Urothelium cell line (cell line): ENCODE data around the gene LRRC56.

Source experiments
- DNase-seq: peaks from one replicate; pipeline ENCODE4 v3.0.0; 2011; ENCODE audit warnings: low spot score, mixed read lengths
- FAIRE-seq: peaks from 2 replicates; lab custom pipeline; 2011; peaks lifted over from hg19 to GRCh38; lab: Jason Lieb, UNC

Gene LRRC56

DNA sequence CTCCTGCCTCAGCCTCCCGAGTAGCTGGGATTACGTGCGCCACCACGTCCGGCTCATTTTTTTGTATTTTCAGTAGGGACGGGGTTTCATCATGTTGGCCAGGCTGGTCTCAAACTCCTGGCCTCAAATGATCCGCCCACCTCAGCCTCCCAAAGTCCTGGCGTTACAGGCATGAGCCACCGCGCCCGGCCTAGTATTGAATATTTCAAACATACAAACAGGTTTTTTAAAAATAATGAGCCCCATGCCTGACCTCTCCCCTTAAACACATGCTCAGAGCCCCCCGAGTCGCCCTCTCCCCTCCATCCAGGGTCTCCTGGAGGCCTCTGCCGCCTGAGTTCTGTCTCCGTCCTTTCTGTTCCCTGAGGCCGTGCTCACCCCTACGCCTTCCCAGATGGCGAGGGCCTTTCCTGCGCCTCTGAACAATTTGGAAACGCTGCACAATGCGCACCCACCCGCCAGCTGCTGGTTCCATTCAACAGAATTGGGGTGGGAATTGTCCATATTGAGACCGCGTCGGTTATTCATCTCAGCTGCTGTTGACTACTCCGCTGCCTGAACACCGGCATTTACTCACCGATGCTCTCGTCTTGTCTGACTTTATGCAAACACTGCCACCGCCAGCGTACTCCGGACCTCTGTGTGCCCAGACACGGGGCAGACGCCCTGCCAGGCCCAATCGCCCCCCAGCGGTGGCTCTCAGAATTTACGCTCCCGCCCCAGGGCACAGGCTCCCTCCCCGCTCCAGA lies 16.7 kb upstream of the LRRC56 start:
- FAIRE-seq (no peak), DNase-seq (no peak)

DNA sequence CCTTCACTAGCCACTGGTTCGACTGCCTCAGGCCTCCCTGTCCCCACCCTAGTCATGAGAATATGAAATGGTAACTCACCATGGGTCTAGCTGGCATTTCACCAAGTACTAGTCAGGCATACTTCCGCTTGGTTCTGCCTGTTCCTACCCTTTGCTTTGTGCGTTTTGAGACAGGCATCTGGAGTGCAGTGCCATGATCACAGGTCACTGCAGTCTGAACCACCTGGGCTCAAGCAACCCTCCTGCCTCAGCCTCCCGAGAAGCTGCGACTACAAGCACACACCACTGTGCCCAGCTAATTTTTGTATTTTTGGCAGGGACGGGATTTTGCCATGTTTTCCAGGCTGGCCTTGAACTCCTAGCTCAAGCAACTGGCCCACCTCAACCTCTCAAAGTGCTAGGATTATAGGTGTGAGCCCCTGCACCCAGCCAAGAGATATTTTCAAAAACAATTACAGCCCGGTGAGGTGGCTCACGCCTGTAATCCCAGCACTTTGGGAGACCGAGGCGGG lies 16.1 kb upstream of the LRRC56 start:
- no peak for DNase-seq
- FAIRE-seq: no peak

DNA sequence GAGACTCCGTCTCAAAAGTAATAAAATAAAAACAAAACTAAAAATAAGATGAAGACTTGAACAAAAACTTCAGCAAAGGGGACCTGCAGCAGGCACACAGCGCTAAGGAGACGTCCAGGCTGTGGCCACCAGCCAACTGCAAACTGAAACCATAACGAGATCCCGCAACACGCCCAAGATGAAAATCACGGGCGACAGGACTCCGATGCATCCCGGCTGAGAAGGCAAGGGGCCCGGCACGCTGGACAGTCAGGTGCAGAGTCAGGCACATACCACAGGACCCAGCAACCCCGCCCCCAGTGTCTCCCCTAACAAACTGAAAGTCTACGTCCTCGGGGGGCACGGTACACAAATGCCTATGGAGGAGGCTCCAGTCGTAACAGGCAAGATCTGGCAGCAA lies 11.1 kb upstream of the LRRC56 start:
- FAIRE-seq (no peak), DNase-seq (no peak)

DNA sequence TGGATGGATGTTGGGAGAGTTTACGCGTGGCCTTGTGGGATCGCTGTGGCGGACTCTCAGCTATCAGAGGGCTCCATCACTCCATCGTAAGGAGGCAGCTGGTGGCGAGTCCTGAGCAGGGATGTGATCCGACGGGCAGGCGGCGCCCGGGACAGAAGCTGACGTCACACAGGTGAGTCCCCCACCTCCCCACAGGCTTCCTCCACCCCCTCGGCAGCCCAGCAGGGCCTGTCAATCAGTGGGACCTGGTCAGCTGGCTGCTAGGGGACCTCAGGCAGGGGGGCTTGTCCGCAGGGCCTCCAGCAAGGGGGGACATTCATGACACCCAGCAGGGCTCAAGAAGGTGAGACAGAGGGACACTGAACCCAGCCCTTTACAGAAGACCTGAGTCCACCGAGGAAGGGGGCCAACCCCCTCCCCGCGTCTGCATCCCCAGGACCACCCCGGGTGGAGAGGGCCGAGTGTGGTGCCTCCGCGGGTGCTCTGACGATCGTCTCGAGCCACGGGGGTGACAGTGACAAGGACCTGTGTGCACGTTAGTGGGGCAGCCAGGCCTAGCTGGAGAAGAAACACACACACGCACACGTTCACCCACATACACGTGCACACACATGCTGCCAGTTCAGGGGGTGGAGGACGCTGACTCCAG lies 9.0 kb upstream of the LRRC56 start:
- DNase-seq: no peak
- no peak for FAIRE-seq

DNA sequence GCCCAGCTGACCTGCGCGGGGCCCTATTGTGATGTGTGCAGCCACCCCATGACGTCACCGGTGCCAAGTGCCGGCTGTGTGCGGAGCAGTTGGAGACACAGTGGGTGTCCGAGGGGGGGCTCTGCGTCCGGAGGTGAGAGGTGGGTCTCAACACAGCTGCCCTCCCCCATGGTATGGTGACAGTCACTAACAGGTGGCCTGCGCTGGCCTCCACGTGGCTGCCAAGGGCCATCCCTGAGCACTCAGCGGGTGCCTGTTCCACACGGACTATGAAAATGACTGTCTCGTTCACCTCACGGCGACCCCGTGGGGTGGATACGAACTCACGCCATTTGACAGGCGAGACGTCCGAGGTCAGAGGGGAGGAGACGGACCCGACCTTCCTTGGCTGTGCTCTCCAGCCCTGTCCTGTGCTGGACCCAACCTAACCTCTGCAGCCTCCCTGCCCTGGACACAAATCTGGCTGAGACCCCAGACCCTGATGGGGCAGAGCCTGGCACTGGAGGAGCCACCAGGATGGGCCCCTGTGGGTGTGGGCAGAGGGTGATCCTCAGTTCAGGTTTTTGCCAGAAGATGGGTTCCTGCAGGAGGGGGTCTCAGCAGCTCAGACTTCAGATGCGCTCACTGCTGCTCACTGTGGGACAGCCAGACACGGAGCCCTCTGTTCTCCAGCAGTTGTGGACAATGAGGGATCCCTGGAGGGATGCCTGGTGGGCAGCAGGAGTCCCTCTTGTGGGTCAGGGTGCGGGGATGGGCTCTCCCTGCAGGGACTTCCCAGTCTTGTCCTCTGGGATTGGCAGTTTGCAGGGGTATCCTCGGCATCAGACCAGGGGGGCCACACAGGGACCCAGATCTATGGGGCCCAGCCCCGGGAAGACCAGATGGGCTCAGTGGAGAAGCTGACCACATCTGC lies 8.3 kb upstream of the LRRC56 start:
- no peak for FAIRE-seq
- no peak for DNase-seq

DNA sequence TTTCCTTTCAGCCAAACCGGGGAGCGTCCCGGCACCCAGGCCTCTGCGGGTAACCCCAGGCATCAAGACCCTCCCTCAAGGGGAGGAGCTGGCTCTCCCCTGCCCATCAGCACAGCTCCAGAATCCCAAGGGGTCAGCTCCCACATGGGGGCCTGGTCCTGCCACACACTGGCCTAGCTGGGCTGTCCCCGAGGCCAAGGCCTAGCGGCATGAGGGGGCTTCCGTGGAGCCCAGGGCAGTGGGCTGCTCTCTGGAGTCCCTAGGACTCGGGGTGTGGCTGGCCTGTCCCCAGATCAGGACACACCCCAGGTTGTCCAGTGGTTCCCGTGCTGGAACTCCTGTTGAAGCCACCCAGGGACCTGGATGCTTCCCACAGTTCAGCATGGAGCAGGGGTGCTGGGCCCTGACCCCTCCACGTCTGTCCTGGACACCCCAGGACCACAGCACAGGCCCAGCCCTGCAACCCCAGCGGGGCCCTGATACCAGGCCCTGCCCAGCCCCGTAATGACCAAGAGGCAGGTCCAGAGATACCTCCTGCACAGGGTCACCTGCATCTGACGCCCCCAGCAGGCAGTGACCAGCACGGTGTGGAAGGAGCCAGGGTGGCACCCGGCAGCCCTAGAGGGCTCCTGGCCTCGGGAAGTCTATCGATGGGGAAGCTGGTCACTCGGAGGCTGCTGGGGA lies 7.5 kb upstream of the LRRC56 start:
- no peak for FAIRE-seq
- no peak for DNase-seq

DNA sequence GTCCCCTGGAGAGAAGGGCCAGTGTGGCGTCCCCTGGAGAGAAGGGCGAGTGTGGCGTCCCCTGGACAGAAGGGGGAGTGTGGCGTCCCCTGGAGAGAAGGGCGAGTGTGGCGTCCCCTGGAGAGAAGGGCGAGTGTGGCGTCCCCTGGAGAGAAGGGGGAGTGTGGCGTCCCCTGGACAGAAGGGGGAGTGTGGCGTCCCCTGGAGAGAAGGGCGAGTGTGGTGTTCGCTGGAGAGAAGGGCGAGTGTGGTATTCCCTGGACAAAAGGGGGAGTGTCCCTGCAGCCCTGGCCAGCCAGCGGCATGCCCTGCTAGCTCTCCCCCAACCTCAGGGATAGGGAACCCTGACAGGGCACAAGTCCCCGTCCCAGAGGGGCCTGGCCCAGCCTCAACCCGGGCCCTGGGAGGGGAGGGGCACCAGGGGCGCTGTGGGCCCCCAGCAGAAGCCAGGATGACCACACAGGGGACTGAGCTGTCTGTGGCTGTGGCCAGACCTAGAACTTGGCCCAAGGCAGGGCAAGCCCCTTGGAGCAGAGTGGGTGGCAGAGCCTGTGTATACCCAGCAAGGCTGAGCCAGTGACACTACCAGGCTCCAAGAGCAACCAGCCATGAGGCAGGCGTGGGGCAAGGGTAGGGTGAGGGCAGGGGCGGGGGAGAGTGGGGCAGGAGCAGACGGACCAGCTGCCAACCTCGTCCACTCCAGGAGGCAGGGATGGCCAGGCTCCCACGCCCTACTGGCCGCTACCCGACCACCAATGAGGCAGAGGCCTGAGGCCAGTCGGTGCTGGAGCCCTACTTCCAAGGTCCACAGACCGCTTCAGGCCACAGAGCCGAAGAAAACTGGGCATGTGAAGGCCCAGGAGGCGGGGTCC lies 6.1 kb upstream of the LRRC56 start:
- no peak for DNase-seq
- no peak for FAIRE-seq

DNA sequence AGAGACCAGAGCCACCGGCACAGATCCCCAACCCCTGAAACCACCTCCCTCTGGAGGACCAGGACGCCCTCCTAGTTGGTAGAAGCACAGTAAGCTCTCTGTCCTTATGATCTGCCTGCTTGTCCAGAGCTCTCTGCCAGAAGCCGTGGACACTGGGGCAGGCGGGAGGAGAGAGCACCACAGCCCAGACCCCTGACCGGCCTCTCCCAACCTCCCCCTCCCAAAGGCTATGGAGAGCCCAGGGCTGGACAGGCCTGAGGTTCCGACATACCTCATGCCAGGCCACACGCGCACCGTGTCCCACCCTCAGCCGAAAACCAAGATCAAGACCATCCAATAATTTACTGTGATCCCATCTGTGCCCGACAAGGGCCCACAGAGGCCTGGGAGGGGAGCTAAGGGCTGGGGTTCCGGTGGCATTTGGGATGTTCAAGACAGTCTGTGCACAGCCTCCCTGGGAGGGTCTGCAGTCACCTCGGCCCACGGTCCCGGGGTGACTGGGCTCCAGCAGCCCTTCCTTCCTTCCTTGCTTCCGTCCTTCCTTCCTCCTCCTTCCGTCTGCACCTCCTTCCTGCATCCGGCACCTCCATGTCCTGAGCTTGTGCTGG lies 5.3 kb upstream of the LRRC56 start:
- FAIRE-seq (no peak), DNase-seq (no peak)

DNA sequence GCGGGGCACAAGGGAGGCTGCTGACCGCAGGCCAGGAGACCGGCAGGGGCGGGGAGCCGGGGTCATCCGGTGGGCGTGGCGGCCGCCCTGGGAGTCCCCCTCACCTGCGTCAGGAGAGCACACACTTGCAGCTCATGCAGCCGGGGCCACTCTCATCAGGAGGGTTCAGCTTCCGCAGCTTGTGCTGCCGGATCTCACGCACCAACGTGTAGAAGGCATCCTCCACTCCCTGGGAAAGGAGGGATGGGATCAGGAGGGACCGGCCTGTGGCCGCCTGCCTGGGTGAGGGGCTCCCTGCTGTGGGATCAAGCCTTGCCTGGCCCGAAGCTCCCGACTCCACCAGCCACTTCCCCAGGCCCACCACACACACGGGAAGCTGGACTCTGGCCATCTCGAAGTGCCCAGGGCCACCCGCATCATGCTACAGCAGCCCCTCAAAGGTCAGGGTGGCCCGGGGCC lies 4.8 kb upstream of the LRRC56 start:
- no peak for FAIRE-seq
- DNase-seq: no peak

DNA sequence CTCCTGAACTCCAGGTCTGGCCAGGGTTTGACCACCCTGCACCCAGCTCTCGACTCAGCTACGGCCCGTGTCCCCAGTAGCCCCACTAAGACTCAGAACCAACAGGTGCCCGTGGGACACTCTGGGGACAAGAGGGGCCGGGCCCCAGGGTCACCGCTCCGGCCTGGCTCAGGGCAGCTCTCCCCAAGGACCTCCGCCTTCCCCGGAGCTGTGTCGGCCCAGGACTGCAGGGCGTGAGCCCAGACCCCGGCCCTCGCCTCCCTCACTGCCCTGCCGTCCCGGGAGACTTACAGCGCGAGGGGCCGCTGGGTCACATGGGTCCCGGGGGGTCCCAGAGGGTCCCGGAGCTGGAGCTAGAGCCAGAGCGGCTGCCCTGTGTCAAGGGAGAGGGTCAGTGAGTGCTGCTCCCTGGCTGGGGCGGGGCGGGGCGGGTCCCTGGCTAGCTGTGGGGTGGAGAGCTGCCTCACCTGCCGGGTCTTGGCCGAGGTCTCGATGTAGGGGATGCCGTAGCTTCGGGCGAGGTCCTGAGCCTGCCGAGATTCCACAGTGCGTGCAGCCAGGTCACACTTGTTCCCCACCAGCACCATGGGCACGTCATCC lies 4.2 kb upstream of the LRRC56 start:
- FAIRE-seq: no peak

DNA sequence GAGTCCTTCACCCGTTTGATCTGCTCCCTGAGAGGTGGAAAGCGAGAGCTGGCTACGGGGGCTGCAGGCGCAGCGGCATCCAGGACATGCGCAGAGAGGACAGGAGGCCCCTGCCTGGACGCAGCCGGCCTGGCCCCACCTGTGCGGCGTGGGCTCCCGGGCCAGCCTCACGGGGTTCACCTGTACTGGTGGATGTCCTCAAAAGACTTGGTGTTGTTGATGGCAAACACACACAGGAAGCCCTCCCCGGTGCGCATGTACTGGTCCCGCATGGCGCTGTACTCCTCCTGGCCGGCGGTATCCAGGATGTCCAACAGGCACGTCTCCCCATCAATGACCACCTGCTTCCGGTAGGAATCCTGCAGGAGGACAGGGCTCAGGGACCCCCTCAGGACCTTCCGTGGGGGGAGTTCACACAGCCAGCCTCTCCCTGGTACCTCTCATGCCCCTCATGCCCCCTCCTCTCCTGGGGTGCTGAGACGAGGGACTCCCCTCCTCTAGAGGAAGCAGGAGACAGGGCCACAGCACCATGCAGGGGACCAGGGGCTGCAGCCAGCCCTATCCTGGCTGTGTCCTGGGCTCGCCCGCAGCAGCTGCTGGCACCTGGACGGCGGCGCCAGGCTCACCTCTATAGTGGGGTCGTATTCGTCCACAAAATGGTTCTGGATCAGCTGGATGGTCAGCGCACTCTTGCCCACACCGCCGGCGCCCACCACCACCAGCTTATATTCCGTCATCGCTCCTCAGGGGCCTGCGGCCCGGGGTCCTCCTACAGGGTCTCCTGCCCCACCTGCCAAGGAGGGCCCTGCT lies 3.5 kb upstream of the LRRC56 start:
- FAIRE-seq: no peak
- no peak for DNase-seq

More for the DNA sequence above, 4.2 kb upstream of the LRRC56 start:
- no peak for DNase-seq

DNA sequence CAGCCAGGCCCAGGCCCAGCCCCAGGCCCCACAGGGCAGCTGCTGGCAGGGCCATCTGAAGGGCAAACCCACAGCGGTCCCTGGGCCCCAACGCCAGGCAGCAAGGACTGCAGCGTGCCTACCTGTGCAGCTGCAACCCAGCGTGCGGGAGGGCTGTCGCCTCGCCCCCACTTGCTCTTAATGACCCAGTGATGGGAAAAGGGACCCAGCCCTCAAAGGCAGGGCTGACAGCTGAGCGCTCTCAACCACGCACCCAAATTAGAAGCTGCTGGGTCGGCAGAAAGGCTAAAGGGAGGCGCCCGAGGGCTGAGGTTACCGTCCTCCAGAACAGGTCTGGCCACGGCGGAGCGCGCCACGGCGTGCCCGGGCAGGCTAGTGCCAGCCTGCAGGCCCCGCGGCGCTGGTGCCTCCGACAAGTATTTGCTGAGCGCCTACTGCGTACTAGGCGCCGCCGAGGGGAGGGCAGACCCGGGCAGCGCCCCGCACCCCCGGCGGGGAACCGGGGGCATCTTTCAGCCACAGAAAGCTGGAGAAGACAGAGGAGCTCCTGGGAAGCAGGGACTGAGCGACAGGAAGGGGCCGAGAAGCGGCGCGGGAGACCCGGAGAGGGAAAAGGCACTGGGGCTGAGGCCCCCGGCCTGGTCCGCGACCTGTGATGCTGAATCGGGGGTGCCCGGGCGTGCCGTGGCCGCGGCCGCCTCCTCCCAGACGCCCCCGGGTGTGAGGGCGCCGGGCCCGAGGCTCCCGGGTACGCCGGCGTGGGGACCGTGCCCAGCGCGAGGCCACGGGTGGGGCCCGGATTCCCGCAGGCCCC lies 2.7 kb upstream of the LRRC56 start:
- no peak for FAIRE-seq

DNA sequence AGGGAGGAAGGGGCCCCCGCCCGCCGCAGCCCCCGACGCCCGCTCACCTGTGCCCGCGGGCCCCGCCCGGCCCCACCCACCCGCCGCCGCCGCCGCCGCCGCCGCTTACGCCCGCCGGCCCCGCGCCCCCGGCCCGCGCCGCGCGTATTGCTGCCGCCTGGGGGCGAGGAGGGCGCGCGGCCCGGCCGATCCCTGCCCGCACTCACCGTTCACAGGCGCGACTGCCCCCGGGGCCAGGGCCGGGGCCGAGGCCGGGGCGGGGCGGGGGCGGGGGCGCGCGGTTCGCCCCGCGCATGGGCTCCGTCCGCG lies 2.2 kb upstream of the LRRC56 start:
- FAIRE-seq: no peak
- DNase-seq: no peak

More for the DNA sequence above, 2.7 kb upstream of the LRRC56 start:
- DNase-seq: no peak

DNA sequence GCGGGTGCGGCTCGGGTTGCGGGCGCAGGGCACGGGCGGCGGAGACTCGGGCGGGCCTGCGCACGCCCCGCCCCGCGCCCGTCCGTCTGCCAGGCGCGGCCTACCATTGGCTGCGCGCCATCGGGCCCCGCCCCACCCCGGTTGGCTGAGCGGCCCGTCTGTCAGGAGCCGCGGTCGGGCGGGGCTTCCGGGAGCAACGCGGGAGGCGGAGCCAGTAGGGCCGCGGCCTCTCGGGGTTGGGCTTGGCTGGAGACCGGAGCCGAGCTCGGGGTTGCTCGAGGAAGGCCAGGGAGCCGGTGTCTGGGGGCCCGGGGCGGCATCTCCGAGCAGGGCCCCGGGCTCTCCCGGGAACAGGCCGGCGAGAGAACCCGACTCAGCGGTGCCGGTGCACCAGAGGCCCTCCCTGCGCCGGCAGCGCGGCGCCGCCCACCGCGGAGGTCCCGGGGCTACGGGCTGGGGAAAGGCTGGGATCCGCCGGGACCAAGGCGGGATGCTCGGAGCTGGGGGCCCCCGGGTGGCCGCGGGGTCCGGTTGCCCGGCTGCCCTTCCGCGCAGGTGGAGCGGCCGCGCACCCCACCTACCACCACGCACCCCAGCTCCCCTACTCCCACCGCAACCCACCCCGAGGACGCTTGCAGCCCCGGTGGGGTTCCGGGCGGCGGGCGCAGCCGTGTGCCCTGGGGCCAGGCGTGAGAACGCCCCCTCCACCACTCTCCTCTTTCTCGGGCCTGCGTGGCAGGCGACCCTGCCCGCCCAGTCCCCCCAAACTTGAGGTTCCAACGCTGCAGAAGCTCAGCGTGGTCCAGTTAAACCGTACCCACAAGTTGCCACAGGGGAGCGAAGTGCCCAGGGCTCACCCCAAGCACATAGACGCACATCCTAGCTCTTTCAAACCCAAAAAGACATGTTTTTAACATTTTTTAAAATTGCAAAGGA lies 1.5 kb upstream of the LRRC56 start, which contains the start of gene HRAS:
Gene HRAS, minus strand, starts transcription at position 58 of the 936 bp plus-strand sequence.
- FAIRE-seq: no peak

DNA sequence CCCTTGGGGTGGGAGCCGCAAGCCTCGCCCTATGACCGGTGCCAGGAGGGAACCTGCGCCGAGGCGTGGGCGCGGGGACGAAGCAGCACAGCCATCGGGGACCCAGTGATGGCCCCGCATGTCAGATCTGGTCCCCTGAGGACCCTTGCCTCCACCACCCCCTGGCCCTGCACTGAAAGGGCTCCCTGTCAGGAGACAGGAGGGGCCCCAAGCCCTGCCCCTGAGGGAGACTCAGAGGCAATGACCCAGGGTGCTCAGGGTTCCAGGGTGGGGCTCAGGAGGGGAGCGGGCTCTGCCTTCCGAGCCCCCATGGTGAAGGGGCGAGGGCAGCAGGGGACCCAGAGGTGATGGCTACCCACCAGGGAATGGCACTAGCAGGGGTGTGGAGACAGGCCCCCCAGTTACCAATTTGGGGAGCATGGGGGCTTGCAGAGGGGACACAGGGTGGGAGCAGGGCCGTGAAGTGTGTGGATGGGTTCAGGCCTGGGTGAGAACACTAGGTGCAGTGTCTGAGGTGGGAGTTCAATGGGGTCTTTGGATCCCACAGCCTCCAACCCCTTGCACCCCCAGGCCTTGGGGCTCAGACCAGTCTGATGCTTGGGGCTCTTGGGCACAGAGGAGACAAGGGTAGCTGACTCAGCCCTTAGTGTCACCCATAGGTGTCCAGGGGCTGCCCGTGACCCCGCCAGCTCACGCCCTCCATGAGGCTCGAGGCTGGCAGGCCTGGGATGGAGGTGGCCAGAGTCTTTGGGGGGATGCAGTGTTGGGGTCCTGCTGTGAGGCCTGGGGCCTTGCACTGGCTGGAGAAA lies 499 bp downstream of the LRRC56 start:
- DNase-seq (no peak), FAIRE-seq (no peak)

More for the DNA sequence above, 1.5 kb upstream of the LRRC56 start, which contains the start of gene HRAS:
- peak; percentile 98 for DNase-seq
